DMS79 (cell line): ENCODE results near the gene CDK5R2.
A peak's percentile ranks its signal among the peaks of the same experiment; 100 is the strongest.

Experiments used
- DNase-seq: peaks from one replicate; lab custom pipeline; 2025; lab: John Stamatoyannopoulos, UW

CDK5R2 gene

GRCh38 chr2:218961651-218962570, 2.4 kb downstream of the CDK5R2 start:
- peak; percentile 64 for DNase-seq

- peak; percentile 93 for DNase-seq
Observed at GRCh38 chr2:218962859-218963492, 3.5 kb downstream of the CDK5R2 start.

- no peak for DNase-seq
Observed at GRCh38 chr2:218963601-218964000, 4.1 kb downstream of the CDK5R2 start.

- DNase-seq = peak; percentile 26
Observed at GRCh38 chr2:218964041-218964771, 4.7 kb downstream of the CDK5R2 start.

GRCh38 chr2:218970894-218971293, 11.4 kb downstream of the CDK5R2 start:
- DNase-seq = no peak

GRCh38 chr2:218975060-218975777, 15.8 kb downstream of the CDK5R2 start:
- no peak for DNase-seq

- DNase-seq = peak; percentile 83
Observed at GRCh38 chr2:218979846-218980734, 20.6 kb downstream of the CDK5R2 start.

- peak; percentile 57 for DNase-seq
Observed at GRCh38 chr2:218980735-218981389, 21.4 kb downstream of the CDK5R2 start.

GRCh38 chr2:218981390-218981880, 22.0 kb downstream of the CDK5R2 start:
- DNase-seq = peak; percentile 49

- peak; percentile 58 for DNase-seq
Observed at GRCh38 chr2:218981881-218982585, 22.6 kb downstream of the CDK5R2 start.

GRCh38 chr2:218982586-218983262, 23.3 kb downstream of the CDK5R2 start:
- peak; percentile 12 for DNase-seq

- peak; percentile 9 for DNase-seq
Observed at GRCh38 chr2:218983263-218983933, 23.9 kb downstream of the CDK5R2 start.

GRCh38 chr2:218983934-218984238, 24.4 kb downstream of the CDK5R2 start:
- DNase-seq = no peak

- DNase-seq = peak; percentile 11
Observed at GRCh38 chr2:218984239-218985020, 25.0 kb downstream of the CDK5R2 start.

- no peak for DNase-seq
Observed at GRCh38 chr2:218985021-218985324, 25.5 kb downstream of the CDK5R2 start, which contains the start of gene FEV. FEV (minus strand) TSS chr2:218985184; CDS start chr2:218985075, 109 bp downstream.

GRCh38 chr2:218985325-218986091, 26.0 kb downstream of the CDK5R2 start:
- no peak for DNase-seq
